NCI-H1930 (cell line): Measurements from ENCODE around the gene DBR1.

Source experiments
- DNase-seq, 2 experiments: peaks; one replicate each; lab custom pipeline; 2025; lab: John Stamatoyannopoulos, UW

DBR1 gene, protein sequence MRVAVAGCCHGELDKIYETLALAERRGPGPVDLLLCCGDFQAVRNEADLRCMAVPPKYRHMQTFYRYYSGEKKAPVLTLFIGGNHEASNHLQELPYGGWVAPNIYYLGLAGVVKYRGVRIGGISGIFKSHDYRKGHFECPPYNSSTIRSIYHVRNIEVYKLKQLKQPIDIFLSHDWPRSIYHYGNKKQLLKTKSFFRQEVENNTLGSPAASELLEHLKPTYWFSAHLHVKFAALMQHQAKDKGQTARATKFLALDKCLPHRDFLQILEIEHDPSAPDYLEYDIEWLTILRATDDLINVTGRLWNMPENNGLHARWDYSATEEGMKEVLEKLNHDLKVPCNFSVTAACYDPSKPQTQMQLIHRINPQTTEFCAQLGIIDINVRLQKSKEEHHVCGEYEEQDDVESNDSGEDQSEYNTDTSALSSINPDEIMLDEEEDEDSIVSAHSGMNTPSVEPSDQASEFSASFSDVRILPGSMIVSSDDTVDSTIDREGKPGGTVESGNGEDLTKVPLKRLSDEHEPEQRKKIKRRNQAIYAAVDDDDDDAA

DNA sequence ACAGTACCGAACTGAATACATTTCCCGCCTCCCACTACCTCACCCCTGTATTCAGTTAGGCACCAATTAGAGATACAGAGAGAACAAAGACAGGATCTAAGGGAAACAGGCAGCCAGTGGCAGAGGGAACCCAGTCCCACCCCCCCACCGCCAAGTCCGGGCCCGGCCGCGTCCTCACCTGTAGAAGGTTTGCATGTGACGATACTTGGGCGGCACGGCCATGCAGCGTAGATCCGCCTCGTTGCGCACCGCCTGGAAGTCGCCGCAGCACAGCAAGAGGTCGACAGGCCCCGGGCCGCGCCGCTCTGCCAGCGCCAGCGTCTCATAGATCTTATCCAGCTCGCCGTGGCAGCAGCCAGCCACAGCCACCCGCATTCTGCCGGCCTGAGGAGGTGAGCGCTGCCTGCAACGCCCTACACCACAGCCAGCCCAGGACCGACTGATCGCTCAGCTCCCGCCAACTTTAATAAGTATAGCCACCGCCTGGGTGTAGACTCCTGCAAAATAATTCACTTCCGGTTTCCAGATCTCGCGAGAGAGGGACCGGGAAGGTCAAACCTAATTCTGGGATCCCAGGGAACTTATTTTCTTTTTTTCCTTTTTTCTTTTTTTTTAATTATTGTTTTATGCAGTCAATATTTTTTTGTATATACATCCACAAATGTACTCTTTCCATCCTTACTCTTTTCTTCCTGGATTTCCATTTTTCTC, at the start of gene DBR1:
DBR1 (minus strand) TSS at position 501 of the 711 bp plus-strand sequence; CDS start at position 375, 126 bp downstream.
- DNase-seq = peak; percentile 72 to 79

DNA sequence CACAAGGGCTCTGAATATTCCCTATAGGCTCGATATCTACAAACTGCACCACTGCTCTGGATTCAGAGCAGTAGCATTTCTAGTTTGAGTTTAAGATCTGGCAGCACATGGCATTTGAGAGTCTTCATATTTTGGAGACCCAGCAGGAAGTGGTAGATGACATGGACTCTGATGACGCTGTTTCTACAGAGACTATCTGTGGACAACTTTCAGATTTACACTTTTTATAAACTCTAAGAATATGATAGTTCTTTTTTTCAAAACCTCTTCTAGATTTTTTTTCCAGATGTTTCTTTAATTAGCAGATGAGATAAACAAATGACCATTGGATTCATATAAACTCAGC, 48.2 kb upstream of the DBR1 start:
- no peak for DNase-seq

DNA sequence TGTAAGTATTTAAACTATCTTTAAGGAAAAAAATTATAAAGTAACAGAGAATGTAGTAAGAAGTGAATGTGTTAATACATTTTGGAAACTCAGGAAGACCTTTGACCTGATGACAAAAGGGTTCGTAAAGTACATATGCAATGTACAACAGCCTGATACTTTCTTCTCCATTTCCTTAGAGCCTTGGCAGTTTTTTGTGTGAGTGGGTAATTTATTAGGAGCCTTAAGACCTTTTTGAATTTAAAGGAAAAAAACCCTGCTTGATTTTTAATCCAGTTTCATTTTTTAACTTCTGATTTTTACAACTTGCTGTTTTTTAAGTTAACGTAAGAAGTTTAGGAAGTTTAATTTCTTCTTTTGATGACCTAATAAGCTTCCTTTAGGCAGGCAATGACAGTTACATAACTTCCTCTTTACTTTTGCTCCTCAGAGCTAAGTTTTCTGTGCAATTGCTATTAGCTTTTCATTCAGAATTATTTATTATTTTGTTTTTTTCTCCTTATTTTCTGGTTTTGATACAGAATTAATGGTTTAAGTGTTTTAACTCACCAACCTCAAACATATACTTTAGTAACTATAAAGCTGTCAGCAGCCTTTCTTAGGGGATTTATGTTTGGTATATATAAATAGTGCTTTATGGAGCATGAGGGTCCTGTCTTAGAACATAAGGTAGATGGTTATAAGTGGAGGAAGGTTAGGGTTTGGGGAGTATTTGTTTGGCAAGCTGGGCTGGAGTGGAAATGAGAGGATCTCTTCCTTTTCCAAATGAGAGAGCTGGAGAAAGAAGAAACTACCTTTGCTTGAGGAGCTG, 47.6 kb upstream of the DBR1 start:
- DNase-seq = no peak

DNA sequence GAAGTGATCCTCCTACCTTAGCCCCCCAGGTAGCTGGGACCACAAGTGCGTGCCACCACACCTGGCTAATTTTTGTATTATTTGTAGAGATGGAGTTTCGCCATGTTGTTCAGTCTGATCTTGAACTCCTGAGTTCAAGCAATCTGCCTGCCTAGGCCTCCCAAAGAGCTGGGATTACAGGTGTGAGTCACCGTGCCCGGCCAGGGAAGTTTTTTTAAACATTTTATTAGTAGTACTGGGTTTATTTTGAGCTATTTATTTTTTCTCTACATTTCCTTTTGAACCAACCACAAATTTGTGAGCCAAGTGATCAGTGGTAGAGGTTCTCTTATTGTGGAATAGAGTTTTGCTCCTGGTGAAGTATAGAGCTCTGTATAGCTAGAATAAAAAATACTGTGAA, 46.1 kb upstream of the DBR1 start:
- no peak for DNase-seq

DNA sequence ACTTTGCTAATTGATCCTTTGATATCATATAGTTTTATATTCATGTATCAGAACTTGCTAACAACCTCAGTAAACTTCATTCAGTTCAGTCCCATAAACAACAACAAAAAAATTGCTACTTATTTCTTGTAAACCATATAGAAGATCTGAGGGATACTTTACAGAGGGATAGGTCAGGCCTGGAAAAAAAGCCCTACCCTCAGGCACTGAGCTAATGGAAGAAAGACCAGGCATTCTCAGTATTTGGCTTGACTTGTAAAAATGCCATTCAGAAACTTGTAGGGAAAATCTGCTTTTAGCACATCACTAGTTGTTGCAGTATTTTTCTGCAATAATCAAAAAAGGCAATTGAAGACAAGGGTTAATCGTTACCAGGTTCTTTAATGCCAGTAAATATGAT, 45.5 kb upstream of the DBR1 start:
- no peak for DNase-seq

DNA sequence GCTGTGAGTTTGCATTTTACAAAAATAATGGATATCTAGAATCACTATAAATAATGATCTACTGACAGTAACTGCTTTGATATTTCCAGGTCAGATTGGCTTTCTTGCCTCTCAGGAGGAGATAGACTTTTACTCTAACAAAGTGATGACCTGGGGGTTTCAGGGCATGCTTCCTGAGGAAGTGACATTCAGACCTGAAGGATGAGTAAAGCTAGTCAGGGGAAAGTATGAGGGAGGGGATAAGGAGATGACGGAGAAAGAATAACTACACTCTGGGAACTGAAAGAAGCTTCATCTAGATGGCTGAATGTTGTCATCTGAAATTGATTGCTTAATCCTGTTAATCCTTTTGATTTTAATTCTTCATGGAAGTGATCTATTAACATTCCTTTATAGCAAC, 44.5 kb upstream of the DBR1 start:
- no peak for DNase-seq

DNA sequence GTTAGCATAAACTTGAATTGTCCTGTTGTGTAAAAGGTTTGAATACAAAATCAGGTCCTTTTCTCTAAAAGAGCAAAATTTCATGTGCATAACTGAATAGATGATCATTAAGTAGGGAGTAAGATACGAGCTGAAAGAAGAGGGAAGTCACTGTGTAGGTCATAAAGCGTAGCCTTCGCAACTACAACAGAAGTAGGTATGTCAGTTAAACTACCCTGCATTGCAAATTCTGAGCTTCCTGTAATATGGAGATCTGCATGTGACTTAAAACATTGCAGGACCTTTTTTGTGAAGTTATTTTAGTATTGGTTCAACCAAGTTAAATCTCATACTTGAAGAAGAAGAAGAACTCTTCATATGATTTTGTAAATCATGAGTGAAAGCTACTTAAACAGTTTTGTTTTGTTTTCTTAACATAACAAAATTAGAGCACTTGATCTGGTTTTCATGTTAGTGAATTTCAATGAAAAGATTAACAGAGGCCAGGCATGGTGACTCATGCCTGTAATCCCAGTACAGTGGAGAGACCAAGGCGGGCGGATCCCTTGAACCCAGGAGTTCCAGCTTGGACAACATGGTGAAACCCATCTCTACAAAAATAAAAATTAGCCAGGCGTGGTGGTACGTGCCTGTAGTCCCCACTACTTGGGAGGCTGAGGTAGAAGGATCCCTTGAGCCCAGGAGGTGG, 38.8 kb upstream of the DBR1 start:
- no peak for DNase-seq

DNA sequence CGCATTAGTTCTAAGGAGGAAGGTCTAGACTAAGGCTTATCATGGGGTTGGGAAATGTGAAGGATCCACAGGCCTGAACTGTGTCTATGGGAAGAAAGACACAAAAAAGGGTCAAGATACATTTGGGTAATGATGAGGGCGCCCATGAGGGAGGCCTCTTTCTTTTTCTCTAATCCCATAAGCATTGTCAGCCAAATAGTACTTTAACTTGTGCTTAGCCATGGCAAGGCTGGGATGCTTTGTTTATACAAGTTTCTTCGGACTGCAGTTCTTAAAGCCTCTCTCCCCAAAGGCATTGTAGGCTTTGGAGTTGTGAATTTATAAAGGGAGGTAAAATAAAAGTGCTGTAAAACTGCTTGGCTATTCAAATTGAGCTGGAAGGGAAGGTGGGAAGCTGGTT, 35.8 kb upstream of the DBR1 start:
- no peak for DNase-seq

DNA sequence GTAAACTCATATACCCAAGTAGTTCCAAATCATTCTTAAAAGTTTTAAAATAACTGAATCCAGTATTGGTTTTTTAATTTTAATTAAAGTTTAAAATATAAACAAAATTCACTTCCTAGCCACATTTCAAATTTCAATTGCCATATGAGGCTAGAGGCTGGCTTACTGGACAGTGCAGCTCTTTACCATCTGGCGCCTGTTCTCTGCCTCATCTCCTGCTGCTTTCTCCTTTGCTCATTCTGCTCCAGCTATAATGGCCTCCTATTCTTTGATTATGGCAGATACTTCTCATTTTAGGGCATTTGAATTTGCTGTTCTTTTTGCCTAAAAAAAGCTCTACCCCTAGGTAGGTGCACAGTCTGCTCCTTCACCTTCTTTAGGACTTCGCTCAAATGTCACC, 31.5 kb upstream of the DBR1 start:
- no peak for DNase-seq

DNA sequence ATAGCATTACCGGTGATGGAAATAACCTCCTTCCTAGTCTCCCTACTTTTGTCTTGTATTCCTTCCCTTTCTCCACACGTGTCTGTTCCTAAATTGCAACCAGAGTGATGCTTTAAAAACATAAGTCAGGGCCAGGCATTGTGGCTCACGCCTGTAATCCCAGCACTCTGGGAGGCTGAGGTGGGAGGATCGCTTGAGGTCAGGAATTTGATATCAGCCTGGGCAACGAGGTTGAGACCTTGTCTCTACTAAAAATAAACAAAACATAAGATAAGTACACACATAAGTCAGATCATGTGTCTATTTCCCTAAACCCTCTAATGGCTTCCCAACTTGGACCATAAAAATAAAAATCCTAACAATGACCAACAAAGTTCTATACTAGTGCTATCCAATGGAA, 30.8 kb upstream of the DBR1 start:
- DNase-seq = no peak

DNA sequence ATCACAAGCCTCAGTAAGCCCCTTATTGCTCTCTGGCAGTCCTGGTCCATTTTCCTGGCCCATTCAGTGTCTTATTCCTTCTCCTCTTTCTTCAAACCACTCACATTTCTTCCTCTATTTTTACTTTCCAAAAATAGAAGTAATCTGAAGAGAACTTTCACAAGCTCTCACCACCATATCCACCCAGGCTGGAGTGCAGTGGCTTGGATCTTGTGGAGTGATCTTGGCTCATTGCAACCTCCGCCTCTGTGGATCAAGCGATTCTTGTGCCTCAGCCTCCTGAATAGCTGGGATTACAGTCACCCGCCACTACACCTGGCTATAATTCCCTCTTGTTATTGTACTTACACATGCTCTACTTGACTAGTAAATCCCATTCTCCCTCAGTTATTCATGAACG, 29.2 kb upstream of the DBR1 start:
- no peak for DNase-seq

DNA sequence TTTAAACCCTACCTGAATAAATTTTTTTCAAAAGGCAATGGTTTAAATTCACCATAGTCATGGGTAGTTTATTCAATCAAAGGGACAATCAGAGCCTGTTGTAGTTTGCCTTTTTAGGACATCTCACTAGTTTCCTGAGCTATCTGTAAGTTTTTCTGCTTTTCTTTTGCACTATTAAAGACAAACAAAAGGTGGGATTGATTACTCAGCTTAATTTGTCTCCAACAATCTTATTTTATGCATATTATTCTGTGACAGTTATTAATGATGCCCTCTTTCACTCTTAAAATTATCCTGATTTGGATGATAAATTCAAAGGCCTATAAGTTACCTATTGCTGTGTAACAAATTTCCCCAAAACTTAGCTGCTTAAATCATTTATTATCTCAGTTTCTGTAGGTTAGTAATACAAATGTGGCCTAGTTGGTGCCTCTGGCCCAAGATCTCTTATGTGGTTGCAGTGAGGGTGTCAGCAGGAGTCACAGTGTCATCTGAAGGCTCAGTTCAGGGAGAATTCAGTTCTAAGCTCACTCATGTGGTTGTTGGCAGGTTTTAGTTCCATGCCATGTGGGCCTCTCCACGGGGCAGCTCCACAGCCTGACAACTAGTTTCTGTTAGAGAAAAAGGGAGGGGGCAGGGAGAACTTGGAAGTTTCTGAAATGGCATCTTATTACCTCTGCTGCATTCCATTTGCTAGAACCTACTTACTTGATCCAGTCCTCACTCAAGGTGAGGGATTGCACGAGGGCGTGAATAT, 28.4 kb upstream of the DBR1 start:
- no peak for DNase-seq

DNA sequence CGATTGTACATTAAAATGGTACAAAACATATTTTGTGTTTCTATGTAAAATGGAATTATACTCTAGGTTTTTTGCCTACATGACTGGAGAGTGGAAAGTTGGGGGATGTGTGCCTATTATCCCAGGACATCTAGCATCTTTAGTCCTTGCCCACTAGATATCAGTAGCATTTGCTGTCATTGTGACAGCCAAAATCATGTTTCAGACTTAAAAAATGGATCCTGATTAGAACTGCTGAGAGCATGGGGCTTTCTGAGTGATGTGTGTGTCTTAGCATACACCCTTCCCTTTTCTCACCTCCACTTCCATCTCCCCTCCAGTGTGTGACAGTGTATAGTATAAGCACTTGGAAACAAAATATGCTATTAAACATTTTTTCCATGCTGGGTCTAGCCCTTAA, 25.7 kb upstream of the DBR1 start:
- no peak for DNase-seq

DNA sequence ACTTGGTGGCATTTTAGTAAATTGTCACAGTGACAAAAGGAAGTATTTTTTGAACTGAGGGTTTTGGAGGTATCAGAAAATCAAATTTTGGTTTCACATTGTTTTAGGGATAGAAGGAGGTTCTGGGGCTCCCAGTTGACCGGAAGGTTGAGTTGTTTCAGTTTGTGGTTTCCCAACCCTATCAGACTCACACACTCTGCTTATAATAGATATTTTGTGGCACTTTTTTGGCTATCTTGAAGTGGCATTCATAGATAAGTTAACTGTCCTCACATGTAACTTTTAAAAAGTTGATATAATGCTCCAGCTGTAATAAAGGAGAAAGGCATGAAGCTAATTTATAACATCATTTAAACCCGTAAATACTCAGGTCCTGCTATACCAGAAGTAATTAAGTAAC, 25.1 kb upstream of the DBR1 start:
- no peak for DNase-seq

DNA sequence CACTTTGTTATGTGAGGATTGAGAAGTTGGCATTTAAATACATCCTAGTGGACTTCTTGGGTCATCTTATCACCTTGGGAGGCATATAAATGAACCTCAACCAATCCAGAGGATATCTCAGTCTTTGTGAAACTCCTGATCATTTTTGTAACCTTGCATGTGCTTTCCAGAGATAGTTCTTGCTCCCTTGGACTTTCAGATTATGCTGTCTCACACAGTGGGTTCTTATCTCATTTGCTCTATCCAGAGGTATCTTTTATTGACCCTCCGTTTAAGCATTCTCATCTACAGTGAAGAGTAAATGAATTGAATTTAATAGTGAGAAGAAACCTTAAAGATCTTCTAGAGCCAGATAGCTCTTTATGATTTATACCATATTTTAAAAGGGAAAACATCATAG, 22.8 kb upstream of the DBR1 start:
- DNase-seq = no peak

DNA sequence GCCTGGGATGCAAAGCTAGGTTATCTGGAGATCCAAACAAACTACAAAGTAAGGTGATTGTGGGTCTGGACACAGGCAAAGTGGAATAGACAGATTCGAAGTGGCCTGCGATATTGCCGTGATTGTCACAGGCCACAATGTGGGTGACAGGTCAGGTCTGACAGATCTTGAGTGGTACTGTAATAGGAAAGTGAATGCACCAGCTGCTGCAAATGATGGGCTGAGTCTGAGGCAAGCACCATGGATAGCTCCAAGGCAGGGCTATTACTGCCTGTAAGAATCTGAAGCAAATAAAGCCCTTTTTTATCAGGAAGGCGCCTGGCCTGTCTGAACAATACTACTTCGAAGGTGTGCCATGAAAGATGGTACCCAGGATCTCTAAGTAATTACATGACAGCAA, 22.3 kb upstream of the DBR1 start:
- DNase-seq = no peak

DNA sequence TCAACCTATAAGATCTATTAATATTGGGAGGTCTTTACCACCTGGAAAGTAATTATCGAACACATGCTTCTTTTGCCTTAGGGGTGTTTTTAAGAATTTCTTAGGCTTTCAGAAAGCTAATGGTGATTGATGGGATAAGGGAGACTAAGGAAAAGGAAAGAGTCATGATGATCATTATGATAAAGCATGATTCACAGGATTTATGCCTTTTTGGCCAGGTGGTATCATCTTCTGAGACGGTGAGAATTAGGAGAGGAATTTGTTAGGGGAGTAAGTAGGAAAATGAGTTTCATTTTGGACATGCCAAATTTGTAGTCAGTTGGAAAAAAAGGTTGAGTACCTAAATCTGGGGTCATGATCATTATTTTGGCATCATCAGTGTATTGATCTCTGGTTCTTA, 21.3 kb upstream of the DBR1 start:
- DNase-seq = no peak

DNA sequence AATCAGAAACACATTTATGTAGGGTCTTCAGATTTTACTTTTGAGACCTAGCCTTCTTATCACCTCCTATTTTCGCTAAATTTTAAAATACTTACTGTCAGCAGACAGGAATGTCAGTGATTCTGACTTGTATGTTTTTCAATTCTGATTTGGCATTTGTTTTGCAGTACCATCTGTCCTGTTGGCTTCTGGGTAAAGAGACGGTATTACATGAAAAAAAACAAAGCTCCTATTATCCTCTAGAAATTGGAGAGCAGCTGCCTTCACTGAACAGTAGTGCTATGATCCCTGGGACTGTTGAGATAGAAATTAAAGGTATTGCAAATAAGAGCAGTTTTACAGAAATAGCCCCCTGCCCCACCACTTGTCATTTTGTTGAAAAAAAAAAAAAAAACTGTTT, 20.8 kb upstream of the DBR1 start:
- no peak for DNase-seq

DNA sequence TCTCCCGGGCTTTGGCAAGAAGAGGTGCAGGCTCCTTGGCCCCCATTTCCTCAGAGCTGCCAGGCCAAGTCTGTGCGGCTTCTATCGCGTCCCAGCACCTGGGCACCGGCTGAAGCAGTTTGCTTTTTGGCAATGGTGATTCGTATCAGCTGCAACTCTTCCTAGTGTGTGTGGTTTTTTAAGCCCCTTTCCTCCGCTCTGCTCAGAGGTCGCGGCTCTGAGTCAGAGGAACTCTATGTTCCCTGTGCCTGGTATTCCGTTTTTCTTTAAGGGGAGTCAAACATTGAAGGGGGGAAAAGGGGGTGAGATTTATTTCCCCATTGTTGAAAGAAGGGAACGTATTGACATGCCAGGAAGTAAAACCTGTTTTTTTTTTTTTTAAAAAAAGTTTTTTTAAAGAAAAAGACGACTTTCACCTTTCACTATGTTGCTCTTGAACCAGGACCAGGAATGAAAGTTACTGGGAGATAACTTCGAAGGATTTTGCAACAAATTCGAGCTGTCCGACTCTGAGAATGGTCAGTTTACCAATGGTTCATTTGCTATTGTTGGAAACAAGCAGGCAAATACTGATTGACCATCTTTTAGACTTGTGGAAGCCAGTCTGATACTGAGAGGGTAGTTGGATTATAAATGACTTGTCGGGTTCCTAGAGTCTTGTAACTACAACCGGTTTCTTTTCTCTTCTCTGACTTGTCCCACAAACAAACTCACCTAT, 13.5 kb upstream of the DBR1 start:
- no peak for DNase-seq

DNA sequence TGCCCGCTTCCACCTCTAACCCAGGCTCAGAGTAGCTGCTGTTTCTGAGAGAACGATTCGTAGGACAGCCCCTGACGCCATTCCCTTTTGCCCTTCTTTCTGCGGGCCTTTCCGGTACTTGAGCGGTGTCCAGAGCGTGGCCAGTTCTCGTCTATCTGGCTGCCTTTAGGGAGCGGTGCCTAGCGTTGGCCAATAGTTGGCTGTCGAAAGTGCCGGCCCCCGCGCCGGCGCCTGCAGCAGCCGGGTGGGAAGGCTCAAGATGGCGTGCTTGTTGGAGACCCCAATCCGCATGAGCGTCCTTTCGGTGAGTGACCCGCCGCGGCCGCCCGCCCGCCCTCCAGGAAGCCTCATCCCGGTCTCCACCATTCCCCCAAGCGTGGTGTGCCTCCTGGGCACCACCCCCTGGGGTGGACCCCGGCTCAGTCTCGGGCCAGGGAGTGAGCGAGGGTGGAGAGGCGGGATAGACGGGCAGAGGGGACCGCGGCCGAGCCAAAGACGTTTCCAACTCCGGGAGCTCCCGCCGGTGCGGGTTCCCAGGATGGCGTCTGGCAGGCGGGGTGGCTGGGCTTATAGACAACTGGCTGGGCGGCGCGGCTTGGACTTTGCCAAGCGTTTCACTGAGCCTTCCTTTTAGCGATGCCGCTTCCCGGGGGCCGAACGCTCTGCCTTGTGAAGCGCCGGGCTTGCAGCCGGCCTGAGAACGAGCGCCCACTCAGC, 12.7 kb upstream of the DBR1 start, which contains the start of gene ARMC8:
ARMC8 (plus strand) TSS at position 6 of the 717 bp plus-strand sequence; CDS start at position 260, 254 bp downstream.
- peak; percentile 21 to 70 for DNase-seq
